ENCODE data around the gene MRPL45. TPM values are rescaled to one million over a fixed set of nuclear protein-coding genes. Genes with fewer than 3 reads are reported as not detected.
A peak's percentile ranks its signal among the peaks of the same experiment; 100 is the strongest.

MRPL45 gene
- total RNA-seq, 1 donor from 2014 or later: 40.2 TPM

DNA sequence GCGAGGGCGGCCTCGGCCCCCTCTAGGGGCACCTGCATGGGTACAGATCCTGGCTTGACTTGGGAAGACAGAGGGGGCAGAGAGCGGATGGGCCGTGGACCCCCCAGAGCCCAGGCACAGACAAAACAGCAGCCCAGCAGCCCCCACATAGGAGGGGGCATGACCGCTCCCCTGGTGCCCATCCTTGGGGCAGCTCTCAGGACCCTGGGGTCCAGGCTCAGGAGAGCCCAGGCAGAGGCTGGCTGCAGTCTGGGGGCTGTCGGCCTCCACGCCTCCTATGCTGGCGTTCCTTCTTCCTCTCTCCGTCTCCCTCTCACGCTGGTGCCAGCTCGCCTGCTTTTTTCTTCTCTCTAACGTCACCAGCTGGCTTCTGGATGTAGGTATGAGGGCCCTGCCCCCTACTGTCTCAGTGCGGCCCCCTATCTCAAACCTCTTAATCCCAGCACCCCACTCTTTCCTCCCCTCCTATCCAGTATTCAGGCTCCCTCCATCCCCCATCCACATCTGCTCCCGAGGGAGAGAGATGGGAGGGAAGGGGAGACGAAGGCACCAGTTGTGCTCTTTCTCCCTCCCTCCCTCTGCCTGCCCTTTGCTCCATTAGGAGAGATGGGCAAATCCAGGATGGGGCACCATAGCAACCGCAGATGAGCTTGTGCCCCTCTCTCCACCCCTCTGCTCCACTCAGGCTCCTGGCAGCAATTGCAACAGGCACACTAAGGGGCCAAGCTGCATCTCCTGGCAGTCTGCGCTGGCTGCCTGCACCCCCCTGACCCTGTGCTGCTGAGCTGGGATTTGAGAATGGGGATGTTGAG, 46.8 kb downstream of the MRPL45 start, which contains the start of gene GPR179:
TSS of gene GPR179 (minus strand) at position 349 of the 812 bp plus-strand sequence. CDS start at position 182, 167 bp downstream.
- Mint-ChIP-seq H3K27ac (ENCODE audit: unreplicated experiment) (no peak within 1 kb of the TSS), H3K36me3 (ENCODE audit: unreplicated experiment) (no peaks in the 10 kb centered on the region), H3K4me3 (ENCODE audit: unreplicated experiment) (no peak within 1 kb of the TSS), H3K4me1 (ENCODE audit: unreplicated experiment) (peaks cover 6% of the 10 kb centered on the region), H3K9me3 (ENCODE audit: unreplicated experiment) (no peaks in the 10 kb centered on the region), H3K27me3 (ENCODE audit: unreplicated experiment) (peaks cover 6% of the 10 kb centered on the region)
- no peak for DNase-seq (ENCODE audit: extremely low spot score, unreplicated experiment)
- no peak for TF ChIP-seq CTCF (IDR thresholded peaks at IDR 0.05)

- no peaks in the 10 kb centered on the region for H3K9me3 Mint-ChIP-seq (ENCODE audit: unreplicated experiment)
- peaks cover 4% of the 10 kb centered on the region for H3K27me3 Mint-ChIP-seq (ENCODE audit: unreplicated experiment)
- TF ChIP-seq CTCF (IDR thresholded peaks at IDR 0.05): no peak
- H3K4me3 Mint-ChIP-seq (ENCODE audit: unreplicated experiment): no peak overlapping the region
- H3K36me3 Mint-ChIP-seq (ENCODE audit: unreplicated experiment): no peaks in the 10 kb centered on the region
- H3K27ac Mint-ChIP-seq (ENCODE audit: unreplicated experiment): no peak overlapping the region
- DNase-seq (ENCODE audit: extremely low spot score, unreplicated experiment): no peak
- peaks cover 8% of the 10 kb centered on the region for H3K4me1 Mint-ChIP-seq (ENCODE audit: unreplicated experiment)
These were observed 47.4 kb downstream of the MRPL45 start for GRCh38 chr17:38344420-38344745.

GRCh38 chr17:38345743-38346142, 48.8 kb downstream of the MRPL45 start:
- Mint-ChIP-seq H3K27ac (ENCODE audit: unreplicated experiment) (no peak overlapping the region), H3K36me3 (ENCODE audit: unreplicated experiment) (no peaks in the 10 kb centered on the region), H3K9me3 (ENCODE audit: unreplicated experiment) (no peaks in the 10 kb centered on the region), H3K27me3 (ENCODE audit: unreplicated experiment) (peaks cover 4% of the 10 kb centered on the region), H3K4me1 (ENCODE audit: unreplicated experiment) (peaks cover 8% of the 10 kb centered on the region), H3K4me3 (ENCODE audit: unreplicated experiment) (no peak overlapping the region)
- DNase-seq (ENCODE audit: extremely low spot score, unreplicated experiment): no peak
- no peak for TF ChIP-seq CTCF (IDR thresholded peaks at IDR 0.05)

- Mint-ChIP-seq H3K36me3 (ENCODE audit: unreplicated experiment) (no peaks in the 10 kb centered on the region), H3K4me3 (ENCODE audit: unreplicated experiment) (no peak overlapping the region), H3K27ac (ENCODE audit: unreplicated experiment) (peak overlapping the region; percentile 16), H3K27me3 (ENCODE audit: unreplicated experiment) (no peaks in the 10 kb centered on the region), H3K9me3 (ENCODE audit: unreplicated experiment) (no peaks in the 10 kb centered on the region), H3K4me1 (ENCODE audit: unreplicated experiment) (peaks cover 22% of the 10 kb centered on the region)
- no peak for DNase-seq (ENCODE audit: extremely low spot score, unreplicated experiment)
- TF ChIP-seq CTCF (IDR thresholded peaks at IDR 0.05): peak; percentile 94
These were observed 52.2 kb downstream of the MRPL45 start for GRCh38 chr17:38349097-38349730.

- H3K9me3 Mint-ChIP-seq (ENCODE audit: unreplicated experiment): no peaks in the 10 kb centered on the region
- DNase-seq (ENCODE audit: extremely low spot score, unreplicated experiment): no peak
- H3K4me3 Mint-ChIP-seq (ENCODE audit: unreplicated experiment): no peak overlapping the region
- TF ChIP-seq CTCF (IDR thresholded peaks at IDR 0.05): no peak
- H3K27me3 Mint-ChIP-seq (ENCODE audit: unreplicated experiment): no peaks in the 10 kb centered on the region
- peaks cover 30% of the 10 kb centered on the region for H3K4me1 Mint-ChIP-seq (ENCODE audit: unreplicated experiment)
- H3K27ac Mint-ChIP-seq (ENCODE audit: unreplicated experiment): no peak overlapping the region
- no peaks in the 10 kb centered on the region for H3K36me3 Mint-ChIP-seq (ENCODE audit: unreplicated experiment)
These were observed 53.1 kb downstream of the MRPL45 start for GRCh38 chr17:38350035-38350434.
